Uterus (tissue), 4 donors: Measurements from ENCODE around the gene CPM. TPM values are rescaled to one million over a fixed set of nuclear protein-coding genes. Genes with fewer than 3 reads are reported as not detected.
"Not testable (repeated sequence)": the region's sequence is repeated elsewhere in the genome, so short reads cannot be mapped to it uniquely, and the experiment has no call there.

Experiments
- DNase-seq, 2 donors: peaks; one replicate each; pipeline ENCODE4 v3.0.0-alpha.2; 2019 to 2020
- H3K27ac ChIP-seq, 2 donors: fragments of 200-600 bp; sonication (generic); 1 replicate in 1 of 2; 2 replicates in 1 of 2; pipeline ENCODE4 v1.5.1; 2016 to 2018
- H3K27me3 ChIP-seq, 2 donors: fragments of 200-600 bp; sonication (generic); one replicate each; pipeline ENCODE4 v1.5.1; 2018 to 2019; ENCODE audit warnings: control low read depth in 1 of 2
- H3K36me3 ChIP-seq, 2 donors: fragments of 200-600 bp; sonication (generic); one replicate each; pipeline ENCODE4 v1.5.1; 2019; ENCODE audit warnings: control low read depth in 1 of 2
- H3K4me1 ChIP-seq, 2 donors: fragments of 200-600 bp; sonication (generic); one replicate each; pipeline ENCODE4 v1.5.1; 2018 to 2019; ENCODE audit warnings: control low read depth in 1 of 2
- H3K4me3 ChIP-seq, 2 donors: fragments of 200-600 bp; sonication (generic); 1 replicate in 1 of 2; 2 replicates in 1 of 2; pipeline ENCODE4 v1.5.1; 2018 to 2019; ENCODE audit warnings: mild to moderate bottlenecking in 1 of 2
- H3K9me3 ChIP-seq, 2 donors: fragments of 200-600 bp; sonication (generic); one replicate each; pipeline ENCODE4 v1.5.1; 2019; ENCODE audit warnings: control low read depth in 1 of 2
- POLR2A ChIP-seq, 2 donors: fragments of 450-650 bp; IDR thresholded peaks; one replicate each; pipeline ENCODE4 v1.6.1; 2016; ENCODE audit warnings: antibody characterized with exemption in 2 of 2, mild to moderate bottlenecking in 1 of 2, moderate library complexity in 1 of 2
- intact Hi-C: fragments of 100-400 bp; cut with DNase I; formaldehyde crosslinking; loops from one replicate; pipeline ENCODE4 v1.15.1; 2023; ENCODE audit warnings: low total_unique reads
- total RNA-seq, 4 donors: library from RNA; depleted of rRNA in 3 of 4; stranded (reverse); fragments of >200 nt in 3 of 4; gene quantifications; one replicate each; pipeline versions ENCODE4 v1.1.0 to v1.2.4, GENCODE V29; 2014 to 2023
- TF ChIP-seq, protein P1 (sequence below), 4 experiments: fragments of 200-600 bp in 2 of 4; fragments of 450-650 bp in 2 of 4; sonication (generic) in 2 of 4; IDR thresholded peaks; one replicate each; pipeline ENCODE4 v1.5.1; 2016 to 2019; ENCODE audit warnings: antibody characterized with exemption in 4 of 4, mild to moderate bottlenecking in 2 of 4, moderate library complexity in 1 of 4
- donor health status: DM: yes; HTN: yes; CAD: no.

The CPM gene
- total RNA-seq, 4 donors from 2014 or later = 4.4 to 20.0 (median 10.7) TPM

DNA sequence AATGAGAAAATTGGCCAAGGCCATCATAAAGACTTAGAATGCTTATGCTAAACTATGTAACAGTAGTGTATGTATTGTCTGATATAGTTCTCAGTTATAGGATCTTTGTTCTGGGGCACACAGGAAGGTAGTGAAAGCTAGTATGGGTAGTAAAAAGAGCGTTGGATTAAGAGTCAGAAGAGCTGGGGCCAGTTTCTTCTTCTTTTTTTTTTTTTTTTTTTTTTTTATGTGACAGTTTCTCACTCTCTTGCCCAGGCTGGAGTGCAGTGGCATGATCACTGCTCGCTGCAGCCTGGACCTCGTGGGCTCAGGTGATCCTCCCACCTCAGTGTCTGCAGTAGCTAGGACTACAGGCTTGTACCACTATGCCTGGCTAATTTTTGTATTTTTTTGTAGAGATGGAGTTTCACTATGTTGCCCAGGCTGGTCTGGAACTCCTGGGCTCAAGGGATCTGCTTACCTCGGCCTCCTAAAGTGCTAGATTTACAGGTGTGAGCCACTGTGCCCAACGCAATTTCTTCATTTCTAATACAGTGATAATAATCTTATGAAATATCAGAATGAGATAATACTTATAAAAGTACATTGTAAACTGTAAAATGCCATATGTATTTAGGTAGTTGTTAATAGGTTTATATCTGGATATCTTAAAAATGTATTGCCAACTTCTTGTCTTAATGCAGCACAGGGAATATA is 117.6 kb downstream of the CPM start:
- Histone ChIP-seq H3K4me3 (no peak overlapping the region), H3K4me1 (peaks cover 5 to 9% of the 10 kb centered on the region in 2 donors), H3K27me3 (no peaks in the 10 kb centered on the region), H3K9me3 (no peaks in the 10 kb centered on the region), H3K36me3 (no peaks in the 10 kb centered on the region), H3K27ac (no peak overlapping the region)
- DNase-seq = no peak
- TF ChIP-seq, protein P1, sequence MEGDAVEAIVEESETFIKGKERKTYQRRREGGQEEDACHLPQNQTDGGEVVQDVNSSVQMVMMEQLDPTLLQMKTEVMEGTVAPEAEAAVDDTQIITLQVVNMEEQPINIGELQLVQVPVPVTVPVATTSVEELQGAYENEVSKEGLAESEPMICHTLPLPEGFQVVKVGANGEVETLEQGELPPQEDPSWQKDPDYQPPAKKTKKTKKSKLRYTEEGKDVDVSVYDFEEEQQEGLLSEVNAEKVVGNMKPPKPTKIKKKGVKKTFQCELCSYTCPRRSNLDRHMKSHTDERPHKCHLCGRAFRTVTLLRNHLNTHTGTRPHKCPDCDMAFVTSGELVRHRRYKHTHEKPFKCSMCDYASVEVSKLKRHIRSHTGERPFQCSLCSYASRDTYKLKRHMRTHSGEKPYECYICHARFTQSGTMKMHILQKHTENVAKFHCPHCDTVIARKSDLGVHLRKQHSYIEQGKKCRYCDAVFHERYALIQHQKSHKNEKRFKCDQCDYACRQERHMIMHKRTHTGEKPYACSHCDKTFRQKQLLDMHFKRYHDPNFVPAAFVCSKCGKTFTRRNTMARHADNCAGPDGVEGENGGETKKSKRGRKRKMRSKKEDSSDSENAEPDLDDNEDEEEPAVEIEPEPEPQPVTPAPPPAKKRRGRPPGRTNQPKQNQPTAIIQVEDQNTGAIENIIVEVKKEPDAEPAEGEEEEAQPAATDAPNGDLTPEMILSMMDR (IDR thresholded peaks at IDR 0.05) = no peak
- no peak for TF ChIP-seq POLR2A (IDR thresholded peaks at IDR 0.05)
- intact Hi-C loops = no loop called here

DNA sequence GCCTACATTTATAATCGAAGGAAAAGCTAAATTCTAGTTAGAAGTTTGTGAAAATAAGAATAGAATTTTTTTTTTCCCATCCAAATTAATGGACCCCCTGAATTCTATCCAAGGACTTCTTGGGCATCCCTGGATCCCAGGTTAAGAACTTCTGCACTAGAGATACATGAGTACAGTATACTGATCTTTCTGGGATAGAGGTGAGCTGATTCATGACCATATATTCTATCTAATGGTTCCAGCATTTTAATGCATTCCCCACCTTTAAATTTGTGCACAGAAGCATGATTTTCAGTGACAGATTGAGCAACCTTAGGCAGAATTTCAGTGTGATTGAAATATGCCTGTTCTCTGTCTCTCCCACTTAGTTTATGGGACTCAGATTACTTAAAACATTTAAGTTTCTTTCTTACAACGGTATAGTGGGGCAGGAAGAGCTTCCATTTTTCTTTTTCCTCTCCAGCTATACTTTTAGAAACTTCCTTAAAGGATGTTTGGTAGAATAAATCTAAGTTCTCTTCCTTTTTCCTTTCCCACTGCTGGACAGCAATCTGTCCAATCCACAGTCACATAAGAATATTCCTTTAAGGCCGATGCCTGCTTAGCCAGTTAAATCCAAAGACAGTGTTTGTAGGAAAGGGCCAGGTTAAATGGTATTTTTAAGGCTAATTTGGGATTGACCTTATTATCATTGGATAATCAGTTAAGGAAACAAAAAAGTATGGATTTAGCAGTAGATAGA is 118.3 kb downstream of the CPM start:
- H3K4me1 ChIP-seq = peaks cover 5 to 9% of the 10 kb centered on the region in 2 donors
- no peaks in the 10 kb centered on the region for H3K36me3 ChIP-seq
- H3K27me3 ChIP-seq = no peaks in the 10 kb centered on the region
- TF ChIP-seq POLR2A (IDR thresholded peaks at IDR 0.05) = no peak
- TF ChIP-seq, protein P1 (IDR thresholded peaks at IDR 0.05) = no peak
- intact Hi-C loops = no loop called here
- no peak overlapping the region for H3K4me3 ChIP-seq
- no peaks in the 10 kb centered on the region for H3K9me3 ChIP-seq
- no peak for DNase-seq
- H3K27ac ChIP-seq = no peak overlapping the region

DNA sequence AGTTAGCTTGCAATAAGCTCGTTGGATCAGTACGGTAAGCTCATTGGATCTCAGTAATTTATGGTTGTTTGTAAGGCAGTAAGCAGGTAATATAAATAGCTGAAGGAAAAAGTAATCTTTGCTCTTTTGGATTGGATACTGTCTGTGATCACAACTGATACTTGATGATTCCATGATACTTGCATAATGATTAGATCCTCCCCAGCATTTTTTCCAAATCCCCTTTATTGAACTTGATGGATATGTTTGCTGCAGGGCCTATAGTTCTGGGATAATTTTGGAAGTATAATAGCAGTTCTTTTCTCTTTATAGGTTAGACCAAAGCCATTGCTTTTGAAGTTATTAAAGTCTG is 119.8 kb downstream of the CPM start:
- no peak for DNase-seq
- TF ChIP-seq, protein P1 (IDR thresholded peaks at IDR 0.05) = no peak
- no peak for TF ChIP-seq POLR2A (IDR thresholded peaks at IDR 0.05)
- Histone ChIP-seq H3K27ac (no peak overlapping the region), H3K4me1 (peaks cover 5 to 9% of the 10 kb centered on the region in 2 donors), H3K9me3 (no peaks in the 10 kb centered on the region), H3K4me3 (no peak overlapping the region), H3K27me3 (no peaks in the 10 kb centered on the region), H3K36me3 (no peaks in the 10 kb centered on the region)
- intact Hi-C loops = no loop called here

DNA sequence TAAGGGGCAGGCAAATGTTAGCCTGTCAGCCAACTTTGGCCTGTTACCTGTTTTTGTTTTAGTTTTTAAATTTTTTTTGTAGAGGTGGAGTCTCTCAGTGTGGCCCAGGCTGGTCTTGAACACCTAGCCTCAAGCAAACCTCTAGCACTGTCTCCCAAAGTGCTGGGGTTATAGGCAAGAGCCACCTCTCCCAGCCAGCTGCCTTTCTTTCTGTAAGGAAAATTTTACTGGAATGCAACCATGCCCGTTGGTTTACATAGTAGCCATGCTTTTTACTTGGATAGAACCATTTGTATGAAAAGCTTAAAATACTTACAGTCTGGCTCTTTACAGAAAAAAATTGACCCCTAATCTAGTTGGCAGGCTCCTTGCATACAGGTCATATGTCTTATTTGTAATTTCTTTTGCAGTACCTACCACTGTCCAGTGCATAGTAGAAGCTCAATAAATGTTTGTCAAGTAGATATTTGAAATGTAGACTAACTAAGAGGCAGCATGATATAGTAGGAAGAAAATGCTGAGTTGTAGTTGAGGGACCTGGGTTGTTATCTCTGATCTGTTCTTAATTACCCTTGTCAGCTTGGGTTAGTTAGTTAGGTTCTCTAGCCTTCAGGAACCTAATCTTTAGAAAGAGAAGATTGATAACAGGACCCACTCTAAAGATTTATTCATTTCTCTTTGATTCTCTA is 120.3 kb downstream of the CPM start:
- Histone ChIP-seq H3K27me3 (no peaks in the 10 kb centered on the region), H3K36me3 (no peaks in the 10 kb centered on the region), H3K9me3 (no peaks in the 10 kb centered on the region), H3K27ac (peak overlapping the region in 1 of 2 donors; percentile 1), H3K4me3 (no peak overlapping the region), H3K4me1 (peaks cover 5 to 9% of the 10 kb centered on the region in 2 donors)
- intact Hi-C loops = no loop called here
- TF ChIP-seq POLR2A (IDR thresholded peaks at IDR 0.05) = no peak
- TF ChIP-seq, protein P1 (IDR thresholded peaks at IDR 0.05) = no peak
- DNase-seq = no peak

DNA sequence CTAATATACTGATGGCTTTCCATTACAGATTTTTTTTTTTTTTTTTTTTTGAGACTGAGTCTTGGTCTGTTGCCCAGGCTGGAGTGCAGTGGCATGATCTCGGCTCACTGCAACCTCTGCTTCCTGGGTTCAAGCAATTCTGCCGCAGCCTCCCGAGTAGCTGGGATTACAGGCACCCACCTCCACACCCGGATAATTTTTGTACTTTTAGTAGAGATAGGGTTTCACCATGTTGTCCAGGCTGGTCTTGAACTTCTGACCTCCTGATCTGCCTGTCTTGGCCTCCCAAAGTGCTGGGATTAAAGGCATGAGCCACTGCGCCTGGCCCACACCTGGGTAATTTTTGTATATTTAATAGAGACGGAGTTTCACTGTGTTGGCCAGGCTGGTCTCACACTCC is 121.4 kb downstream of the CPM start:
- H3K9me3 ChIP-seq, intact Hi-C loops, H3K27ac ChIP-seq, DNase-seq, H3K27me3 ChIP-seq, H3K36me3 ChIP-seq, H3K4me1 ChIP-seq, H3K4me3 ChIP-seq: not testable (repeated sequence)

DNA sequence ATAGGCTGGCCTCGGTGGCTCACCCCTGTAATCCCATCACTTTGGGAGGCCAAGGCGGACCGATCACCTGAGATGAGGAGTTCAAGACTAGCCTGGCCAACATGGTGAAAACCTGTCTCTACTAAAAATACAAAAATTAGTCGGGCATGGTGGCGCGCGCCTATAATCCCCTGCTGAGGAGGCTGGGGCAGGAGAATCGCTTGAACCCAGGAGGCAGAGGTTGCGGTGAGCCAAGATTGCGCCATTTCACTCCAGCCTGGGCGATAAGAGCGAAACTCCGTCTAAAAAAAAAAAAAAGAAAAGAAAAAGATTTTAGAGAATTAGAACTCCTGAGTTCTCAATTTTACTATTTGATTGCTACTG is 123.0 kb downstream of the CPM start:
- H3K27ac ChIP-seq, DNase-seq, H3K36me3 ChIP-seq, H3K4me3 ChIP-seq, H3K27me3 ChIP-seq, intact Hi-C loops, H3K9me3 ChIP-seq, H3K4me1 ChIP-seq: not testable (repeated sequence)
